GM13977 (cell line): ENCODE data around the gene ENO3.
A peak's percentile ranks its signal among the peaks of the same experiment; 100 is the strongest.
"Not testable (repeated sequence)": the region's sequence is repeated elsewhere in the genome, so short reads cannot be mapped to it uniquely, and the experiment has no call there.

ENCODE experiments used
- DNase-seq: peaks from one replicate; pipeline ENCODE4 v3.0.0; 2012; ENCODE audit warnings: low spot score
- CTCF ChIP-seq: IDR thresholded peaks from 2 replicates; pipeline ENCODE4 v1.5.1; 2012; ENCODE audit warnings: mild to moderate bottlenecking, control low read depth; ENCODE audit not compliant: insufficient read depth; ENCODE audit errors: extremely low read depth, missing control alignments
- in situ Hi-C: fragments of 300-500 bp; cut with MboI; formaldehyde crosslinking; loops from one replicate; pipeline ENCODE4 v1.12.0; 2022; ENCODE audit warnings: low sequenced_read_pairs, low pct_unique_long_range_greater_than_20kb, mixed read lengths, inconsistent platforms; ENCODE audit not compliant: unreplicated experiment

The ENO3 gene

GRCh38 chr17:4950746-4951204 lies at the start of gene ENO3:
Gene ENO3 (plus strand): TSS chr17:4951119. CDS start chr17:4951830, 711 bp downstream.
- no peak for DNase-seq
- in situ Hi-C loops = no loop called here
- TF ChIP-seq CTCF = no peak

GRCh38 chr17:4901648-4902344 lies 49.1 kb upstream of the ENO3 start:
- no peak for DNase-seq
- TF ChIP-seq CTCF = no peak
- in situ Hi-C loops = no loop called here

DNA sequence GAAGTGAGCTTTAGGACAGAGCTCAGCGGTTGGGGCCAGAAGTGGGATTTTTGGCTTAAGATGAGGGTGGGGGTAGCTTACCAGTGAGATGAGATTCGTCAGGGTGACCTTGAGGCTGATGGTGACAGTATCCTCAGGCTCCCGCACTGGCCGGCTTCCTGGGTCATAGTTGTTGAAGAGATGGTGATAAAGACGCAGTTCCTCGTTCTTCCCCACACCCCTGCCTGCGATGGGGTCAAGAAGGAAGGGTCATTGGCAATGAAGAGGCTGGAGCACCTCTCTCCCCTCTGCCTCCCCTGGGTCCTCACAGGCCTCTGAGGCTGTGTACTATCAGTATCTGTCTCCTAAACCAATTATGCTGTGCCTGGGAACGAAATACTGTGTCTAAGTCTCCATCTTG lies 48.4 kb upstream of the ENO3 start:
- no peak for DNase-seq
- in situ Hi-C loops = no loop called here
- TF ChIP-seq CTCF = no peak

- TF ChIP-seq CTCF = peak; percentile 69
- no peak for DNase-seq
- in situ Hi-C loops = no loop called here
Measured at GRCh38 chr17:4903051-4903818, 47.7 kb upstream of the ENO3 start, which contains the start of gene CHRNE. Gene CHRNE (minus strand): TSS chr17:4903098. CDS start chr17:4903063, 35 bp downstream.

DNA sequence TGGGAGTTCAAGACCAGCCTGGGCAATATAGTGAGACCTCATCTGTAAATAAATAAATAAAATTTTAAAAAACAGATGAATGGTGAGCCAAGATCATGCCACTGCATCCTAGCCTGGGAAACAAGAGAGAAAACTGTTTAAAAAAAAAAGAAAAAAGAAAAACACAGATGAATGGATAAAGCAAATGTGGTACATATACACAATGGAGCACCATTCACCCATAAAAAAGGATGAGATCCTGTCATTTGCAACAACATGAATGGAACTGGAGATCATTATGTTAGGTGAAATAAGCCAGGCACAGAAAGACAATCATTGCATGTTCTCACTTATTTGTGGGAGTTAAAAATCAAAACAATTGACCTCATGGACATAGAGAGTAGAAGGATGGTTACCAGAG lies 44.3 kb upstream of the ENO3 start:
- DNase-seq, in situ Hi-C loops: not testable (repeated sequence)

DNA sequence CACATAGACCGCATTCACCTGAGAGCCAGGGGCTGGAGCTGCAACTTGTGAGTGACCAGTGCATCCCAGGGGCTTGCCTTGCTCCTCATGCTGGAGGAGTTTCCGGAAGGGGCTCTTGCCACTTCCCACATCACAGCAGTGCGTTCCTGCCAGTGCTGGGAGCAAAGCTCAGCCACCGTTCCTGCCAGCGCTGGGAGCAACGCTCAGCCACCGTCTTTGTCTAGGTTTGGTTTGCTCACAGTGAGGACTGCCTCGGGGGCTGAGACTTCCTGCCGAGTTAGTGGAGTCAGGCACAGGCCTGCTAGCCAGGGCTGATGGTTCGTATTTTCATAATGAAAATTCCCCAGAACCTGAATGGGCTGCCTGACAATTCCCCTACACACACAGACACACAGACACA lies 42.6 kb upstream of the ENO3 start:
- no peak for DNase-seq
- no peak for TF ChIP-seq CTCF
- in situ Hi-C loops = no loop called here

DNA sequence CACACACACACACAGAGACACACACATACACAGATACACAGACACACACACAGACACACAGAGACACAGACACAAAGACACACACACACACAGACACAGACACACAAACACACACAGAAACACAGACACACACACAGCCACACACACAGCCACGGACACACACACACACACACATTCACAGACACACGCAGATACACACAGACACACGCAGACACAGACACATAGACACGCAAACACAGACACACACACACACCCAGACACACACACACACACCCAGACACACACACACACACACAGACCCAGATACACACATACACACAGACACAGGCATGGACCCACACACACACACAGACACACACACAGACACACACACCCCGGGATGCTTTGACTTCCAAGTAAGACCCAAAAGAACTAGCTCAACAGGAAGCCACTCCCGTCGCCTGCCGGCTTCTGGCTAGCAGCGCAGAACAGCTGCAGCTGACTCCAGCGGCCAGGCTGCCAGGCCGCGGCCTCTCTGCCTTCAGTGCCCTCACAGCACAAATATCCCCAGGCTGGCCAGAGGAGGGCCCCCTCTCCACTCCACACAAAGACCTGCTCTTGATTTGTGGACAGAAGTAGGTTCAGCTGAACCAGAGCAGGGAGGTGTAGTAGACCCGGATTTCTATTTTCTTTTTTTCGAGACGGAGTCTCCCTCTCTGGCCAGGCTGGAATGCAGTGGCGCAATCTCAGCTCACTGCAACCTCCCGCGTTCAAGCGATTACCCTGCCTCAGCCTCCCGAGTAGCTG lies 42.0 kb upstream of the ENO3 start:
- peak; percentile 86 for TF ChIP-seq CTCF
- peak; percentile 83 for DNase-seq
- in situ Hi-C loops = no loop called here
